GM21619 (cell line): ENCODE results near the gene EIF3K.

ENCODE experiments used
- ATAC-seq: cut with Tn5 transposase; IDR thresholded peaks from one replicate; pipeline ENCODE4 v1.9.1; 2021; ENCODE audit not compliant: unreplicated experiment

Gene EIF3K

GRCh38 chr19:38648769-38649304 is 29.8 kb downstream of the EIF3K start:
- no peak for ATAC-seq

- ATAC-seq: no peak
These were observed 30.6 kb downstream of the EIF3K start for GRCh38 chr19:38649305-38650171.

GRCh38 chr19:38650172-38650775 is 31.3 kb downstream of the EIF3K start:
- no peak for ATAC-seq

GRCh38 chr19:38650911-38651584 is 32.1 kb downstream of the EIF3K start:
- no peak for ATAC-seq

- ATAC-seq: no peak
These were observed 34.1 kb downstream of the EIF3K start for GRCh38 chr19:38653028-38653571.

GRCh38 chr19:38654628-38655055 is 35.7 kb downstream of the EIF3K start:
- ATAC-seq: no peak

- peak; percentile 52 for ATAC-seq
These were observed 36.3 kb downstream of the EIF3K start for GRCh38 chr19:38655148-38655824.

- ATAC-seq: no peak
These were observed 37.4 kb downstream of the EIF3K start for GRCh38 chr19:38656171-38656981.

GRCh38 chr19:38657633-38658222 is 38.7 kb downstream of the EIF3K start:
- ATAC-seq: no peak

- ATAC-seq: no peak
These were observed 39.7 kb downstream of the EIF3K start for GRCh38 chr19:38658462-38659306.

- no peak for ATAC-seq
These were observed 41.7 kb downstream of the EIF3K start for GRCh38 chr19:38660724-38661123.

GRCh38 chr19:38661136-38661535 is 42.1 kb downstream of the EIF3K start:
- ATAC-seq: no peak

GRCh38 chr19:38661996-38662395 is 43.0 kb downstream of the EIF3K start:
- ATAC-seq: no peak

- ATAC-seq: no peak
These were observed 43.7 kb downstream of the EIF3K start for GRCh38 chr19:38662537-38663155.

GRCh38 chr19:38663156-38663651 is 44.2 kb downstream of the EIF3K start:
- ATAC-seq: no peak

GRCh38 chr19:38663957-38664502 is 45.0 kb downstream of the EIF3K start:
- no peak for ATAC-seq

GRCh38 chr19:38664503-38665211 is 45.7 kb downstream of the EIF3K start:
- no peak for ATAC-seq
